Measurements from ENCODE around the gene TCP1. TPM values are rescaled to one million over a fixed set of nuclear protein-coding genes. Genes with fewer than 3 reads are reported as not detected.
A peak's percentile ranks its signal among the peaks of the same experiment; 100 is the strongest.

TCP1 gene
- total and polyA plus RNA-seq, 2 of the 13 experiments (the other 11 are each of a cell fraction or from before 2014, with no cell fraction given), result 116 to 553 TPM

DNA sequence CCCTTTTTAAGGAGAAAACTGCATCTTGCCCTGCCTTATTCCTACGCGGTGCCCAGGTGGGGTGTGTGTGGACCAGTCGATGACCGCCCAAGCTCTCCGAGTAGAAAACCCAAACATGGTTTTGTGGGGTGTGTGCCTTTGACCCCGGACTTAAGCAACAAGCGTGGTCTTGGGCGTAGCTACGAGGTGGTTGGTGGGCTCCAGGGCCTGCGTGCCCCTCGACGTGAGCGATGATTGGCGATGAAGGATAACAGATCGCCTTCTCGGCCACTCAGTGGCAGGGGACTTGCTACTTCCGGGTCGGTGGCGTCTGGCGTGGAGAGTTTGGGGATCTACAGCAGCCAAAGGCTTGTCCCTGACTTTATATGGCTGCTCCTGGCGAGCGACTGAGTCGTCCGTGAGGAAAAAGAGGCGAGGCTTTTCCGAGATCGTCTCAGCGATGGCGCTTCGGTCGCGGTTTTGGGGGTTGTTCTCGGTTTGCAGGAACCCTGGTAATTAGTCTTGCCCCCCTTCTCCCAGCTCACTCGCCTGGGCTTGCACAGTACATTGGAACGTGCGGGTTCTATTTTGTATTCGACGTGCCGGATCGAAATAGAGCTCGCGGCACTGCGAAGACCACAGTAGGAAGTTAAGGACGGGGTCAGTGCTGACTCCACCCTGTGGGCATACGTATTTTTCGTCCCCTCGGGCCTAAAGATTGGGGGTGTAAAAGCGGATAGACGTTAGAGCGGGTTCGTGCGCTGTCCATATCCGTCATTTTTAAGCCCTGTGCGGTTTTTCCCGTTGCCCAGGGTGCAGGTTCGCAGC is 950 bp upstream of the TCP1 start, which contains the start of gene MRPL18 (continued):
- TF ChIP-seq, protein P1, sequence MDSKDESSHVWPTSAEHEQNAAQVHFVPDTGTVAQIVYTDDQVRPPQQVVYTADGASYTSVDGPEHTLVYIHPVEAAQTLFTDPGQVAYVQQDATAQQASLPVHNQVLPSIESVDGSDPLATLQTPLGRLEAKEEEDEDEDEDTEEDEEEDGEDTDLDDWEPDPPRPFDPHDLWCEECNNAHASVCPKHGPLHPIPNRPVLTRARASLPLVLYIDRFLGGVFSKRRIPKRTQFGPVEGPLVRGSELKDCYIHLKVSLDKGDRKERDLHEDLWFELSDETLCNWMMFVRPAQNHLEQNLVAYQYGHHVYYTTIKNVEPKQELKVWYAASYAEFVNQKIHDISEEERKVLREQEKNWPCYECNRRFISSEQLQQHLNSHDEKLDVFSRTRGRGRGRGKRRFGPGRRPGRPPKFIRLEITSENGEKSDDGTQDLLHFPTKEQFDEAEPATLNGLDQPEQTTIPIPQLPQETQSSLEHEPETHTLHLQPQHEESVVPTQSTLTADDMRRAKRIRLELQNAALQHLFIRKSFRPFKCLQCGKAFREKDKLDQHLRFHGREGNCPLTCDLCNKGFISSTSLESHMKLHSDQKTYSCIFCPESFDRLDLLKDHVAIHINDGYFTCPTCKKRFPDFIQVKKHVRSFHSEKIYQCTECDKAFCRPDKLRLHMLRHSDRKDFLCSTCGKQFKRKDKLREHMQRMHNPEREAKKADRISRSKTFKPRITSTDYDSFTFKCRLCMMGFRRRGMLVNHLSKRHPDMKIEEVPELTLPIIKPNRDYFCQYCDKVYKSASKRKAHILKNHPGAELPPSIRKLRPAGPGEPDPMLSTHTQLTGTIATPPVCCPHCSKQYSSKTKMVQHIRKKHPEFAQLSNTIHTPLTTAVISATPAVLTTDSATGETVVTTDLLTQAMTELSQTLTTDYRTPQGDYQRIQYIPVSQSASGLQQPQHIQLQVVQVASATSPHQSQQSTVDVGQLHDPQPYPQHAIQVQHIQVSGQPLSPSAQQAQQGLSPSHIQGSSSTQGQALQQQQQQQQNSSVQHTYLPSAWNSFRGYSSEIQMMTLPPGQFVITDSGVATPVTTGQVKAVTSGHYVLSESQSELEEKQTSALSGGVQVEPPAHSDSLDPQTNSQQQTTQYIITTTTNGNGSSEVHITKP (CRISPR knock-in tag; IDR thresholded peaks at IDR 0.05; ENCODE audit: low read depth), result peak; percentile 50
- TF ChIP-seq ZNF607 (CRISPR knock-in tag; IDR thresholded peaks at IDR 0.05; ENCODE audit: borderline replicate concordance) (no peak), ZNF670 (CRISPR knock-in tag; IDR thresholded peaks at IDR 0.05; ENCODE audit: borderline replicate concordance) (no peak), NR1H2 (CRISPR knock-in tag; IDR thresholded peaks at IDR 0.05; ENCODE audit: borderline replicate concordance, low read depth) (no peak), NR2F1 (CRISPR knock-in tag; IDR thresholded peaks at IDR 0.05) (peak; percentile 40 to 79; a peak in 2 of 4 replicates), ELF3 (CRISPR knock-in tag; IDR thresholded peaks at IDR 0.05) (peak; percentile 76), ZNF430 (CRISPR knock-in tag; IDR thresholded peaks at IDR 0.05) (peak; percentile 18; the same call in 1 of the 2 replicates), PAF1 (CRISPR knock-in tag; IDR thresholded peaks at IDR 0.05) (no peak), TRIM24 (CRISPR knock-in tag; IDR thresholded peaks at IDR 0.05) (no peak), ZNF282 (IDR thresholded peaks at IDR 0.05; ENCODE audit: partially characterized antibody) (no peak), DR1 (CRISPR knock-in tag; IDR thresholded peaks at IDR 0.05) (no peak), ZNF564 (CRISPR knock-in tag; IDR thresholded peaks at IDR 0.05) (no peak)
- TF ChIP-seq, protein P2, sequence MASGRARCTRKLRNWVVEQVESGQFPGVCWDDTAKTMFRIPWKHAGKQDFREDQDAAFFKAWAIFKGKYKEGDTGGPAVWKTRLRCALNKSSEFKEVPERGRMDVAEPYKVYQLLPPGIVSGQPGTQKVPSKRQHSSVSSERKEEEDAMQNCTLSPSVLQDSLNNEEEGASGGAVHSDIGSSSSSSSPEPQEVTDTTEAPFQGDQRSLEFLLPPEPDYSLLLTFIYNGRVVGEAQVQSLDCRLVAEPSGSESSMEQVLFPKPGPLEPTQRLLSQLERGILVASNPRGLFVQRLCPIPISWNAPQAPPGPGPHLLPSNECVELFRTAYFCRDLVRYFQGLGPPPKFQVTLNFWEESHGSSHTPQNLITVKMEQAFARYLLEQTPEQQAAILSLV (CRISPR knock-in tag; IDR thresholded peaks at IDR 0.05; ENCODE audit: borderline replicate concordance), result 0 out of 2 replicates have a peak, but pooled peaks have one; percentile 25
- TF ChIP-seq, protein P3, sequence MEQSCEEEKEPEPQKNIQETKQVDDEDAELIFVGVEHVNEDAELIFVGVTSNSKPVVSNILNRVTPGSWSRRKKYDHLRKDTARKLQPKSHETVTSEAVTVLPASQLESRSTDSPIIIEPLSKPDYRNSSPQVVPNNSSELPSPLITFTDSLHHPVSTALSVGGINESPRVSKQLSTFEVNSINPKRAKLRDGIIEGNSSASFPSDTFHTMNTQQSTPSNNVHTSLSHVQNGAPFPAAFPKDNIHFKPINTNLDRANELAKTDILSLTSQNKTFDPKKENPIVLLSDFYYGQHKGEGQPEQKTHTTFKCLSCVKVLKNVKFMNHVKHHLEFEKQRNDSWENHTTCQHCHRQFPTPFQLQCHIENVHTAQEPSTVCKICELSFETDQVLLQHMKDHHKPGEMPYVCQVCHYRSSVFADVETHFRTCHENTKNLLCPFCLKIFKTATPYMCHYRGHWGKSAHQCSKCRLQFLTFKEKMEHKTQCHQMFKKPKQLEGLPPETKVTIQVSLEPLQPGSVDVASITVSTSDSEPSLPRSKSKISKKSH (CRISPR knock-in tag; IDR thresholded peaks at IDR 0.05; ENCODE audit: borderline replicate concordance), result peak; percentile 1; the same call in 1 of the 2 replicates
- TF ChIP-seq, protein P4, sequence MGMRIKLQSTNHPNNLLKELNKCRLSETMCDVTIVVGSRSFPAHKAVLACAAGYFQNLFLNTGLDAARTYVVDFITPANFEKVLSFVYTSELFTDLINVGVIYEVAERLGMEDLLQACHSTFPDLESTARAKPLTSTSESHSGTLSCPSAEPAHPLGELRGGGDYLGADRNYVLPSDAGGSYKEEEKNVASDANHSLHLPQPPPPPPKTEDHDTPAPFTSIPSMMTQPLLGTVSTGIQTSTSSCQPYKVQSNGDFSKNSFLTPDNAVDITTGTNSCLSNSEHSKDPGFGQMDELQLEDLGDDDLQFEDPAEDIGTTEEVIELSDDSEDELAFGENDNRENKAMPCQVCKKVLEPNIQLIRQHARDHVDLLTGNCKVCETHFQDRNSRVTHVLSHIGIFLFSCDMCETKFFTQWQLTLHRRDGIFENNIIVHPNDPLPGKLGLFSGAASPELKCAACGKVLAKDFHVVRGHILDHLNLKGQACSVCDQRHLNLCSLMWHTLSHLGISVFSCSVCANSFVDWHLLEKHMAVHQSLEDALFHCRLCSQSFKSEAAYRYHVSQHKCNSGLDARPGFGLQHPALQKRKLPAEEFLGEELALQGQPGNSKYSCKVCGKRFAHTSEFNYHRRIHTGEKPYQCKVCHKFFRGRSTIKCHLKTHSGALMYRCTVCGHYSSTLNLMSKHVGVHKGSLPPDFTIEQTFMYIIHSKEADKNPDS (CRISPR knock-in tag; IDR thresholded peaks at IDR 0.05), result no peak
- TF ChIP-seq, protein P5, sequence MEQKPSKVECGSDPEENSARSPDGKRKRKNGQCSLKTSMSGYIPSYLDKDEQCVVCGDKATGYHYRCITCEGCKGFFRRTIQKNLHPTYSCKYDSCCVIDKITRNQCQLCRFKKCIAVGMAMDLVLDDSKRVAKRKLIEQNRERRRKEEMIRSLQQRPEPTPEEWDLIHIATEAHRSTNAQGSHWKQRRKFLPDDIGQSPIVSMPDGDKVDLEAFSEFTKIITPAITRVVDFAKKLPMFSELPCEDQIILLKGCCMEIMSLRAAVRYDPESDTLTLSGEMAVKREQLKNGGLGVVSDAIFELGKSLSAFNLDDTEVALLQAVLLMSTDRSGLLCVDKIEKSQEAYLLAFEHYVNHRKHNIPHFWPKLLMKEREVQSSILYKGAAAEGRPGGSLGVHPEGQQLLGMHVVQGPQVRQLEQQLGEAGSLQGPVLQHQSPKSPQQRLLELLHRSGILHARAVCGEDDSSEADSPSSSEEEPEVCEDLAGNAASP (CRISPR knock-in tag; IDR thresholded peaks at IDR 0.05; ENCODE audit: borderline replicate concordance), result no peak
- TF ChIP-seq, protein P6, sequence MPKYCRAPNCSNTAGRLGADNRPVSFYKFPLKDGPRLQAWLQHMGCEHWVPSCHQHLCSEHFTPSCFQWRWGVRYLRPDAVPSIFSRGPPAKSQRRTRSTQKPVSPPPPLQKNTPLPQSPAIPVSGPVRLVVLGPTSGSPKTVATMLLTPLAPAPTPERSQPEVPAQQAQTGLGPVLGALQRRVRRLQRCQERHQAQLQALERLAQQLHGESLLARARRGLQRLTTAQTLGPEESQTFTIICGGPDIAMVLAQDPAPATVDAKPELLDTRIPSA (CRISPR knock-in tag; IDR thresholded peaks at IDR 0.05; ENCODE audit: borderline replicate concordance), result 0 out of 2 replicates have a peak, but pooled peaks have one; percentile 65

Data from HepG2 (cell line).